ENCODE data around the gene DGCR6.
A peak's percentile ranks its signal among the peaks of the same experiment; 100 is the strongest.
"Not testable (repeated sequence)": the region's sequence is repeated elsewhere in the genome, so short reads cannot be mapped to it uniquely, and the experiment has no call there.

Gene DGCR6

DNA sequence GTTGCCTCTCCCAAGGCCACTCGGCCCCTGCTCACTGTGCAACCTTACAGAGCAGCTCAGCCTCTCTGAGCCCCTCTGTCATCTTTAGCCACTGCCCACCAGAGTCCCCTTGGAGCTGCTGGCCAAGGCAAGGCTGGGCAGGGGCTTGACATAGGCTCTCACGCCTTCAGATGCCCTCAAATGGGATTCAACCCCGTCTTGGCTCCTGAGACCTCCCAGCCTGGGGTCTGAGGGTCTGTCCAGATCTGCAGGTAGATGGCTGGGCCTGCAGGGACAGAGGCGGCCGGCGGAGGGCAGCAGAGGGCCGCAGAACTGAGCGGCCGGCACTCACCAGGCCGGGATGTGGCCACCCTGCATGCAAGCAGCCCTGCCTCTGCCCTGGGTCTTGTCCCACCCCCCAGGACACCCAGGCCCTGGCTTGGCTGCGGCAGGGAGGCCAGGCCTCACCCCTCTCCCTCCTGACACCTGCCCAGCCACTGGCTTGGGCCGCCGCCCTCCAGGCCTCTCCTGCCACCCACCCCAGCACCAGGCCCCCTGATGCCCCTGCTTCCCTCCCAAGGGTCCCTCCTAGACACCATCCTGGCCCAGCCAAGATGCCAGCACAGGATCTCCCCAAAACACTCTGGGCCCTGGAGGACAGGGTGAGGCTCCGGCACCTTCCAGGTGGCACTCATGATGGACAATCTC, 48.3 kb downstream of the DGCR6 start:
- H3K27ac Mint-ChIP-seq = not testable (repeated sequence)

DNA sequence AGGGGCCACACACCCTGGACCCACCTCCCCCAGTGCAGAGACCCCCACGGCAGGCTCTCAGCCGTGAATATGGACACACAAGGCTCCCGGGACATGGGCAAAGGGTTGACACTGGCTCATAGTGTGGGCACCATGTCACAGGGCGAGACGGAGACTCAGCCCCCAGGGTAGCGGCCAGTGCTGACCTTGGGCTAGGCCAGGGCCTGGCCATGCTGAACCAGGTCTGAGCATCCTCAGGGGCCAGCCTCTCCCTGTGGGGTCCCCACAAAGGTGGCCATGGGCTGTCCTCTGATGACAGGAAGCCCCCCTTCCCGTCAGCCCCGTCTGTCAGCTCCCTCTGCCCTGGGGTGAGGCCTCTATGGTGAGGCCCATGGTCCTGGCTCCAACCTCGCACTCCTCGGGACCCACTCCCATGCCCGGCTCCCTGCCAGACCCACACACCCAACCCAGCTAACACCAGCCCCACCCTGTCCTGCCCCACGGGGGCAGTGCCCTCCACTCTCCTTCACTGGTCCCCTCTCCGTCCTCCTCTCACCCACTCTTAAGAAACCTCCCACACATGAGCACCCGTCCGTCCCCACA, 49.0 kb downstream of the DGCR6 start:
- H3K27ac Mint-ChIP-seq = peak overlapping the region; percentile 34

More for the DNA sequence above, 48.3 kb downstream of the DGCR6 start:
- not testable (repeated sequence) for H3K4me3 Mint-ChIP-seq; H3K9me3 Mint-ChIP-seq; H3K36me3 Mint-ChIP-seq (ENCODE audit: low read depth); H3K4me1 Mint-ChIP-seq
- TF ChIP-seq, protein P1, sequence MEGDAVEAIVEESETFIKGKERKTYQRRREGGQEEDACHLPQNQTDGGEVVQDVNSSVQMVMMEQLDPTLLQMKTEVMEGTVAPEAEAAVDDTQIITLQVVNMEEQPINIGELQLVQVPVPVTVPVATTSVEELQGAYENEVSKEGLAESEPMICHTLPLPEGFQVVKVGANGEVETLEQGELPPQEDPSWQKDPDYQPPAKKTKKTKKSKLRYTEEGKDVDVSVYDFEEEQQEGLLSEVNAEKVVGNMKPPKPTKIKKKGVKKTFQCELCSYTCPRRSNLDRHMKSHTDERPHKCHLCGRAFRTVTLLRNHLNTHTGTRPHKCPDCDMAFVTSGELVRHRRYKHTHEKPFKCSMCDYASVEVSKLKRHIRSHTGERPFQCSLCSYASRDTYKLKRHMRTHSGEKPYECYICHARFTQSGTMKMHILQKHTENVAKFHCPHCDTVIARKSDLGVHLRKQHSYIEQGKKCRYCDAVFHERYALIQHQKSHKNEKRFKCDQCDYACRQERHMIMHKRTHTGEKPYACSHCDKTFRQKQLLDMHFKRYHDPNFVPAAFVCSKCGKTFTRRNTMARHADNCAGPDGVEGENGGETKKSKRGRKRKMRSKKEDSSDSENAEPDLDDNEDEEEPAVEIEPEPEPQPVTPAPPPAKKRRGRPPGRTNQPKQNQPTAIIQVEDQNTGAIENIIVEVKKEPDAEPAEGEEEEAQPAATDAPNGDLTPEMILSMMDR (IDR thresholded peaks at IDR 0.05) = peak; percentile 84
- DNase-seq = peak; percentile 87
- H3K27me3 Mint-ChIP-seq (ENCODE audit: low read depth, poor library complexity) = peaks cover 18% of the 10 kb centered on the region

DNA sequence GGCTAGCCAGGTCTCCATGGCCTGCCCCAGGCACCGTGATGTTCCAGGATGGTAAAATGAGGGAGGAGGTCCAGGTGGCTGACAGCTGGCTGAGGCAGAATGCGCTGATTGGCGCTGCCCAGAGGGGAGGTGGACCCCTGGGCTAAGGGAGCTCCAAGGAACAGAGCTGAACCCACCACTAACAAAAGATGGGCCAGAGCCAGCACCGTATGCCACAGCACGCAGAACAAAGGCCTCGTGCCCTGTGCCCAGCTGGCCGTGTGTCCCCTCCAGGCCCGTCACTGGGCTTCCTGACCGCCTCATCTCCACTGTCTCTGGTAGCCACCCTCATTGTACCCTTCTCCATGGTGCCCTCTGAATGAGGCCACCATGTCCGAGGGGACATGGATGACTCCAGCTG, 49.6 kb downstream of the DGCR6 start:
- no peaks in the 10 kb centered on the region for H3K9me3 Mint-ChIP-seq
- peak overlapping the region; percentile 34 for H3K27ac Mint-ChIP-seq
- no peaks in the 10 kb centered on the region for H3K36me3 Mint-ChIP-seq (ENCODE audit: low read depth)
- DNase-seq = no peak
- no peaks in the 10 kb centered on the region for H3K4me1 Mint-ChIP-seq
- H3K4me3 Mint-ChIP-seq = no peak overlapping the region
- H3K27me3 Mint-ChIP-seq (ENCODE audit: low read depth, poor library complexity) = peaks cover 11% of the 10 kb centered on the region
- TF ChIP-seq, protein P1 (IDR thresholded peaks at IDR 0.05) = no peak

More for the DNA sequence above, 49.0 kb downstream of the DGCR6 start:
- H3K36me3 Mint-ChIP-seq (ENCODE audit: low read depth) = no peaks in the 10 kb centered on the region
- no peaks in the 10 kb centered on the region for H3K9me3 Mint-ChIP-seq
- DNase-seq = peak; percentile 3
- TF ChIP-seq, protein P1 (IDR thresholded peaks at IDR 0.05) = no peak
- H3K4me1 Mint-ChIP-seq = no peaks in the 10 kb centered on the region
- peaks cover 11% of the 10 kb centered on the region for H3K27me3 Mint-ChIP-seq (ENCODE audit: low read depth, poor library complexity)
- no peak overlapping the region for H3K4me3 Mint-ChIP-seq

DNA sequence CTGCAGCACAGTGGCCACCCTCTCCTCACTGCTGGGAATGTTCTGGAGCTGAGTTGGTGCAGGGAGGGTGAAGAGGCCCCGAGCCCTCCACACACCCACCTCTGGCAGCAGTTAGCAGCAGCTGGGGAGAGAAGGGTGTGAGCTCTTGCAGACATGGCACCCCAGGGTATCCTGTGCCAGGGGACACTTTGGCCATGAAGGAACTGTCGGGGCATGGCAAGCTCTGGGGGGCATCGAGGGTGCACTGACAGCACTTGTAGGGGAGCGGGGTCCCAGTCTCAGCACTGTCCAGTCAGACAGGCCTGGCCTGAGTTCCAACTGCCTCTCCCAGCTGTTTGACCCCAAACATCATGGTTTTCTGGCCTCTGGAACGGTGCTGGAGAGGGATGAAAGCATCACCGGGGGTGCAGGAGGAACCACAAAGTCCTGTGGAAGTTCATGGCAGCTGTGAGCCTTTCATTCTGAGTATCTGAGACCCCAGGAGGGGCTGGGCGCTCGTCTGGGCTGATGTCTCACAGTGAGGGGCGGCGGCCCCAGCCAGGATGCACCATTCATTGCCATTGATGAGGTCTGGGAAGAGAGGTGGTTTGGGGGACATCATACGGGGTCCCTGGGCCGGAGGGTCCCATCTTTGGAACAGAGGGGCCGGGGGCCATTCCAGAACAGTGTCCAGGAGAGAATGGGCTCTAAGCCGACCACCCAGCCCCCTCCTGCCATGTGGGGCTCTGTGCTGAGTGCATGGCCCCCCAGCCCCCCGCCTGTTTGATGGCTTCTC, 50.2 kb downstream of the DGCR6 start:
- H3K9me3 Mint-ChIP-seq; DNase-seq; H3K36me3 Mint-ChIP-seq (ENCODE audit: low read depth); H3K27ac Mint-ChIP-seq; H3K4me3 Mint-ChIP-seq; H3K4me1 Mint-ChIP-seq: not testable (repeated sequence)
- peaks cover 11% of the 10 kb centered on the region for H3K27me3 Mint-ChIP-seq (ENCODE audit: low read depth, poor library complexity)

DNA sequence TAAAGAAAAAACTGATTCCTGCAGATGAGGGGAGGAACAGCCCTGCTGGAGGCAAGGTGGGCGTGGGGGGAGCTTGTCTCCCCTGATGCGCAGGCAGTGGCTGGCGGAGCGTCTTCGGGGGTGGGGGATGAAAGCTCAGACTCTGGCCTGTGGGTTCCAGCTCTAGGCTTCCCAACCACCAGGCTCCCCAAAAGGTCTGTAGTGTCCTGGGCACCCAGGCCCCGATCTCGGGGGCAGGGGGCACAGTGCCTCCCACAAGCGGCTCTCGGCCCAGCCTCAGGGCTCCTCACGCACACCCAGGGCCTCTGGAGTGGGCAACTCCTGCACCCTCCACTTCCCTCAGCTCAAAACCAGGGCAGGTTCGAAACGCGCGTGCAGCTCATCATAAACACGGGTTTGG, 50.8 kb downstream of the DGCR6 start:
- H3K4me3 Mint-ChIP-seq; H3K27ac Mint-ChIP-seq; H3K36me3 Mint-ChIP-seq (ENCODE audit: low read depth); H3K4me1 Mint-ChIP-seq; DNase-seq; H3K9me3 Mint-ChIP-seq: not testable (repeated sequence)
- peaks cover 11% of the 10 kb centered on the region for H3K27me3 Mint-ChIP-seq (ENCODE audit: low read depth, poor library complexity)

DNA sequence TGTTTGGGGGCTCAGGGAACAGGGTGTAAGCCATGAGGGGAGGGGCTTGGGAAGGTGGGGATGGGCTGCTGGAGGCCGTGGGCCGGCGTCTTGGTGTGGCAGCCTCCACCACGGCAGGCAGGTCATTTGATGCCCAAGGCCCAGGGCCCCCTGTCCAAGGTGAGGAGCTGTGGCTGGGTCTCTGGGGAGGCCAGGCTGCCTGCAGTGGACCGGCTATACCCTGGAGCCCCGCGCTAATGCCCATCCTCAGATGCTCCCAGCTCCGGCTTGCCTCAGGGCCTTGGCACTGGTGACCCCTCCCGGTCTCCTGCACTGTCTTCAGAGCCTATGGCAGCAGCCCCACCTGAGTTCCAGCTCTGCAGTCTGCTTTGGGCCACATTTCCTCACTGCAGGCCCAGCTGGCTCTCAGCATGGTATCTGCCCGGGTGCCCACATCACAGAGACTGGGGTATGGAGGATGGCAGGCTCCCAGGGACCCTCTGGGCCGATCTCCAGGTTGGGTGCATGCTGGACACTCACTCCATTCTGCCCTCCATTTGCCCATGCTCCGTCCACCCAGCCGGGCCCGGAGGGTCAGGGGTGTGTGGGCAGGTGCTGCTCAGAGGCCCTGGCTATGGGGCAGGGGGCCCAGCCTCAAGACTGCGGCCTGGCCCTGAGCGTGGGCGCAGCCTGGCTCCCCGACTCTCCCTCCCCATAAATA, 51.7 kb downstream of the DGCR6 start:
- H3K4me1 Mint-ChIP-seq; H3K27ac Mint-ChIP-seq; DNase-seq; H3K36me3 Mint-ChIP-seq (ENCODE audit: low read depth); H3K9me3 Mint-ChIP-seq; H3K4me3 Mint-ChIP-seq: not testable (repeated sequence)
- peaks cover 11% of the 10 kb centered on the region for H3K27me3 Mint-ChIP-seq (ENCODE audit: low read depth, poor library complexity)

DNA sequence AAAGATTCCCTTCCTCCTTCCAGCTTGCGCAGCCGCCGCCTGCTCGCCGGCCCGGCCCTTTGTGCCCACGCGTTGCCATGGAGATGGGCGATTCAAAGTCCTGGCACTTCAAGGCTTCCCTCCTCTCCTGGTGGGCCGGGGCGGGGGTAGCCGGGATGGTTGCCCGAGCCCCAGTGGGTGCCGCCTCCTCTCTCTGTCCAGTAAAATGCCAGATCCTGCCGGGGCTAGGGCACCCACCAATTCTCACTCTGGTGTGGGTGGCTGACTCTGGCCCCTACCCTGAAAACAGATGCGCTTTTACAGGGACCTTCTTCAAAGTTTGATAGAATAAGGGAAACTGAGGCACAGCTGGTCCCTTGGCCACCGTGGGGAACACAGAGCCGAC, 52.2 kb downstream of the DGCR6 start:
- DNase-seq; H3K9me3 Mint-ChIP-seq; H3K4me3 Mint-ChIP-seq; H3K36me3 Mint-ChIP-seq (ENCODE audit: low read depth); H3K27ac Mint-ChIP-seq; H3K4me1 Mint-ChIP-seq: not testable (repeated sequence)
- H3K27me3 Mint-ChIP-seq (ENCODE audit: low read depth, poor library complexity) = peaks cover 11% of the 10 kb centered on the region

DNA sequence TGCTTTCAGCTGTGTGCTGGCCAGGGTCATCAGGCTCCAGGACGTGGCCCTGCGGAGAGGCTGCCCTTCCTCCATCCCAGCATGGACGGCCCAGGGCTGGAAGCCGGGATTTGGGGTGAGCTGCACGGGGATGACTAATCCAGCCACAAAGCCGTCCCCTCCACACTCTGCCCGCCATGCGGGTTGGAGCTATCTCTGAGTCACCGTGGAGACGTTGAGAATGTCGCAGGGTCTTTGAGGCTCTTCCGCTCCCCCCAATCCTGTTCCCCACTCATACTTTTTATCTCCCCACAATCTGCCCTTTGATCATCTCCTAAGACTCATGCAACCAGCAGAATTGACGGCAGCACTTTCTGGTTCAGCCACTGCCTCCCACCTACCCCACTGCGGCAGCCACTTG, 52.6 kb downstream of the DGCR6 start:
- H3K27me3 Mint-ChIP-seq (ENCODE audit: low read depth, poor library complexity) = peaks cover 11% of the 10 kb centered on the region
- H3K36me3 Mint-ChIP-seq (ENCODE audit: low read depth); H3K4me1 Mint-ChIP-seq; DNase-seq; H3K9me3 Mint-ChIP-seq; H3K27ac Mint-ChIP-seq; H3K4me3 Mint-ChIP-seq: not testable (repeated sequence)

DNA sequence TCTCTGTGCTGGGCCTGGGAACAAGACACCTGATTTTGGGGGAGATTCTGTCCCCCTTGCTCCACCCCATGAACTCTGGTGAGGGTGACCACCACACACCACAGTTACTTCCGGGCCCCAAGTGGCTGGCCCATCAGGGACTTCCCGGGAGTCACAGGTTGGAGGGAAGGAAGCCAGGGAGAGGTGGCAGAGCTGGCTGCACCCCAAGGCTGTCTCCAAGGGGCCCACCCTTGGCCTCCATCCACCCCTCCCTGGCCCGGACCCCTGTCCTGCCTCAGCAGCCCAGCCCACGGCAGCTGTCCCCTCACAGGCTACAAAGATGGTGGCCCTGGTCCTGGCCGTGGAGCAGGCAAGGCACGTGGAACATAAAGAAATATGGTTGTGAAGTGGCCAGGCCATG, 53.1 kb downstream of the DGCR6 start:
- H3K9me3 Mint-ChIP-seq, DNase-seq: not testable (repeated sequence)

DNA sequence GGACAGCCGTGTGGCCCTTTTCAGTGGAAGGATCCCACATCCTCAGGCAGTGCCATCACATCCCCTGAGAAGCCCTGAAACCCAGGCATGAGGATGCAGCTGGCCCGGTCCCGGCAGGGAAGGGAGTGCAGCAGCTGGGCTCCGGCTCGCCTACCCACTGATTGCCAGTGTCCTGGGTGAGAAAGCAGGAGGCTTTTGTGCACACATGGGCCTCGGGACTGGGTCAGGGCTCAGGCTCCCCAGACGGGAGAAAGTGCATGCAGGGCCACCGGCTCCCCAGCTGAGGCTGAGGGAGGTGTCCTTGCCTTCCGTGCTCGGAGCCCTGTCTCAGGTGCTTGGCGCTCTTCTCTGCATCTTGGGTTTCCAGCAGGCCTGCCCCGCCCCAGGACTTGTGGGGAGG, 53.6 kb downstream of the DGCR6 start:
- H3K36me3 Mint-ChIP-seq (ENCODE audit: low read depth); H3K27ac Mint-ChIP-seq; H3K9me3 Mint-ChIP-seq; H3K4me3 Mint-ChIP-seq; DNase-seq; H3K4me1 Mint-ChIP-seq: not testable (repeated sequence)
- peaks cover 11% of the 10 kb centered on the region for H3K27me3 Mint-ChIP-seq (ENCODE audit: low read depth, poor library complexity)

More for the DNA sequence above, 53.1 kb downstream of the DGCR6 start:
- H3K27ac Mint-ChIP-seq; H3K4me3 Mint-ChIP-seq; H3K4me1 Mint-ChIP-seq; H3K36me3 Mint-ChIP-seq (ENCODE audit: low read depth): not testable (repeated sequence)
- peaks cover 11% of the 10 kb centered on the region for H3K27me3 Mint-ChIP-seq (ENCODE audit: low read depth, poor library complexity)

Data from nephron progenitor cell (in vitro differentiated cells).